ENCODE measurements around the gene FAM117A. TPM values are rescaled to one million over a fixed set of nuclear protein-coding genes. Genes with fewer than 3 reads are reported as not detected.

FAM117A gene
- total and polyA plus RNA-seq, 2 donors (not counting 1 experiment from before 2014, with no cell fraction given) = 93.4 to 162 TPM

DNA sequence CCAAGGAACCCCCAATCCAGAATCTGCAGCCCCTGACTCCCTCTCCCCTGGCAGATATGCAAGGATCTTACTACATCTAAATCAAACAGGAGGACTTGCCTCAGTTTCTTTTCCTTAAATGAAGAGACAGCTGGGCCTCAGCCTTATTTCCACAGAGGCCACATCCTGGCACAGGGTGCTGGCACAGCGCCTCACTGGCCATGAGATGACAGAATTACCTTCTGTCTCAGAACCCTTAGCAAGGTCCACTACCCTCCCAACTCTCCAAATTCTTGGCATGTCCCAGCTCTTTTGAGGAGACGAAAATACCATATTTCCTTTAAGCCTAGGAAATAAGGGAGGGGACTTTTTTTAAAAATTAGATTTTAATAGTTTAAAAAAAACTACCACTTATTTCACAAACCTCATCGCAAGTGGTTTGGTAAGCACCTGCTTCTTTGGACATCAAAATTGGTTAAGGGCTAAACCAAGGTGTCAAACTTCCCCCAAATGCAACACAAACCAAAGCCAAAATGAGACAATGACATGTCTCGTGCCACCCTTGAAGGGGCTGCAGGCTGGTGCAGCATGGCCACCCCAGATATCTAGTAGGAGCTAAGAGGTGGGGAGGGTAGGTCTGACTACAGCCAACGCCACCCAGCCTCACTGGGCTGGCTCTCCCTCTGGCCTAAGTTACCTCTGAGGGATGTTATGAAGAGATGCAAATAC is 25.3 kb downstream of the FAM117A start:
- peak overlapping the region; percentile 100 for H3K27ac Mint-ChIP-seq
- H3K4me3 Mint-ChIP-seq = peak overlapping the region; percentile 95
- Histone ChIP-seq H3K4me1 (ENCODE audit: control insufficient read depth in 2 of 2, insufficient read depth in 2 of 2, low read length in 2 of 2) (peaks cover 64 to 73% of the 10 kb centered on the region in 2 donors), H3K79me2 (ENCODE audit: control insufficient read depth, insufficient read depth, low read length) (peaks cover 96% of the 10 kb centered on the region), H3K27me3 (replicated peaks in 1 of 4; ENCODE audit: control extremely low read depth in 1 of 4, control insufficient read depth in 3 of 4, insufficient read depth in 4 of 4, low read length in 3 of 4) (no peaks in the 10 kb centered on the region), H3K9me3 (ENCODE audit: control extremely low read depth in 1 of 3, control insufficient read depth in 2 of 3, insufficient read depth in 1 of 3, low read length in 2 of 3) (no peaks in the 10 kb centered on the region), H3K9ac (ENCODE audit: low read length) (peak overlapping the region; percentile 66), H3K4me2 (replicated peaks; ENCODE audit: low read depth, low read length, poor library complexity, severe bottlenecking) (peak overlapping the region; percentile 76), H2AFZ (ENCODE audit: insufficient read depth, low read depth, low read length, poor library complexity, severe bottlenecking) (peak overlapping the region; percentile 5), H3K27ac (ENCODE audit: low read length in 2 of 2) (peak overlapping the region; percentile 89 to 98), H3K36me3 (replicated peaks in 1 of 2; ENCODE audit: control extremely low read depth in 1 of 2, control insufficient read depth in 1 of 2, extremely low read depth in 1 of 2, insufficient read depth in 2 of 2, low read length in 1 of 2) (peaks cover 0 to 14% of the 10 kb centered on the region in 2 experiments), H3K4me3 (ENCODE audit: control extremely low read depth in 1 of 5, extremely low read depth in 1 of 5, insufficient read depth in 1 of 5, low read depth in 2 of 5, low read length in 4 of 5) (peak overlapping the region in 4 of 5 experiments; percentile 28 to 56 (median 40)), H4K20me1 (ENCODE audit: control insufficient read depth, insufficient read depth, low read length, poor library complexity, severe bottlenecking) (no peaks in the 10 kb centered on the region)
- no peaks in the 10 kb centered on the region for H3K27me3 Mint-ChIP-seq
- CTCF ChIA-PET = interaction anchor here (1.3 to 3.1 kb wide), 4 partner anchors 11 to 30 kb away, joined by 3 to 19 read pairs (median 4); partner anchors contain the start of gene SLC35B1
- 82% methylated on average over 1 of the region's 5 CpGs for WGBS (ENCODE audit: insufficient coverage)
- H3K4me1 Mint-ChIP-seq = peaks cover 81% of the 10 kb centered on the region
- no peak for DNase-seq
- H3K9me3 Mint-ChIP-seq (ENCODE audit: insufficient read depth) = no peaks in the 10 kb centered on the region
- TF ChIP-seq, protein P1, sequence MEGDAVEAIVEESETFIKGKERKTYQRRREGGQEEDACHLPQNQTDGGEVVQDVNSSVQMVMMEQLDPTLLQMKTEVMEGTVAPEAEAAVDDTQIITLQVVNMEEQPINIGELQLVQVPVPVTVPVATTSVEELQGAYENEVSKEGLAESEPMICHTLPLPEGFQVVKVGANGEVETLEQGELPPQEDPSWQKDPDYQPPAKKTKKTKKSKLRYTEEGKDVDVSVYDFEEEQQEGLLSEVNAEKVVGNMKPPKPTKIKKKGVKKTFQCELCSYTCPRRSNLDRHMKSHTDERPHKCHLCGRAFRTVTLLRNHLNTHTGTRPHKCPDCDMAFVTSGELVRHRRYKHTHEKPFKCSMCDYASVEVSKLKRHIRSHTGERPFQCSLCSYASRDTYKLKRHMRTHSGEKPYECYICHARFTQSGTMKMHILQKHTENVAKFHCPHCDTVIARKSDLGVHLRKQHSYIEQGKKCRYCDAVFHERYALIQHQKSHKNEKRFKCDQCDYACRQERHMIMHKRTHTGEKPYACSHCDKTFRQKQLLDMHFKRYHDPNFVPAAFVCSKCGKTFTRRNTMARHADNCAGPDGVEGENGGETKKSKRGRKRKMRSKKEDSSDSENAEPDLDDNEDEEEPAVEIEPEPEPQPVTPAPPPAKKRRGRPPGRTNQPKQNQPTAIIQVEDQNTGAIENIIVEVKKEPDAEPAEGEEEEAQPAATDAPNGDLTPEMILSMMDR (IDR thresholded peaks at IDR 0.05) = no peak
- no peak for TF ChIP-seq EZH2 (IDR thresholded peaks at IDR 0.05; ENCODE audit: borderline replicate concordance, insufficient read depth, low read depth, low read length, poor library complexity, severe bottlenecking)
- no peak for ATAC-seq (ENCODE audit: low read depth)
- POLR2A ChIA-PET = interaction anchor here (3.2 to 4.5 kb wide), 2 partner anchors 10 to 24 kb away, joined by 10 to 55 read pairs; partner anchors contain the start of gene FAM117A
- intact Hi-C loops (cut with micrococcal nuclease) = loop anchor here (1.0 kb wide), 5 partner anchors 9 to 60 kb away; partner anchors contain the start of genes FAM117A, KAT7 and SPOP

Data from B cell (primary cell).